ENCODE data around the gene USP49. TPM values are rescaled to one million over a fixed set of nuclear protein-coding genes. Genes with fewer than 3 reads are reported as not detected.

Gene USP49
- total and polyA plus RNA-seq, 2 of the 13 experiments (the other 11 are each of a cell fraction or from before 2014, with no cell fraction given), result 2.9 to 4.3 TPM

DNA sequence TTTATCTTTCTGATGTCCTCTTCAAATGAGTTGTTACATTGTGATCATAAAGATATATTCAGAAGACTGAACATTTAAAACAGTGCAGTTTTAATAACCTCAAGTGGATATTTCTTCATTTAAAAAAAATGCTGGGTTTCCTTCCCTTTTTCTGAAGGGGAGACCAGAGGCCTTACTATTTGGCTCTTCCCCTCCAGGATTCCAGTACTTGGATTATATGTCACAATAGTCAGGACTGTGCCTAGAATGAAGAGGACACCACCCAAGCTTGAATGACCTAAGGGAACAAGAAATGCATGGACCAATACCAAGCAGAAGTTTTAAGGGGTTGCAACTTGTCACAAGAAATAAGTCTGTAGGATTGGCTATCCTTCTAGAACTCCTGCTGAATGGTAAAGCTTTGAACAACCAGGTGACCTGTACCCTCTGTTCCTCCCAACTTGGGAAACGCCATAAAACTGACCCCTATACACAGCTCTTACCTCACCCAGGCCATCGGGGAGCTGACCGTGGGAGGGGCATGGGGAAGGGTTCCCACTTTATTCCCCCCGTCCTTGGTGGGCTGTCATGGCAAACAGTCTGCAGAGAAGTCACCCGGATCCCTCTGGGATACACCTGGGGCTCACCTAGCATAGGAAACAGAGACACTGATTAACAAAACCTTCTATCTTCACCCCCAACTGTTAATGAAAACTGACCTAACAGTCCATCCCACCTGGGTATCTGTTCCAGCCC is 117.5 kb downstream of the USP49 start:
- no peaks in the 10 kb centered on the region; a peak in 2 of 5 replicates for H3K27me3 ChIP-seq (ENCODE audit: control insufficient read depth in 1 of 2, insufficient read depth in 2 of 2, low read length in 2 of 2)
- no peak overlapping the region for H2AFZ ChIP-seq (ENCODE audit: low read length)
- H3K4me2 ChIP-seq (ENCODE audit: low read depth, low read length), result no peak overlapping the region
- H3K9me3 ChIP-seq (ENCODE audit: low read length), result no peaks in the 10 kb centered on the region
- no peak overlapping the region for H3K4me3 ChIP-seq (replicated peaks in 1 of 3; ENCODE audit: insufficient read depth in 1 of 3, low read depth in 2 of 3, low read length in 3 of 3)
- intact Hi-C loops (cut with micrococcal nuclease; ENCODE audit: unreplicated experiment) (loop anchor here (5.0 kb wide), 1 partner anchor 175 kb away; no protein-coding TSS in a partner anchor), in situ Hi-C loops (cut with HindIII; ENCODE audit: extremely low pct_ligation_motif_present, low pct_unique_long_range_greater_than_20kb) (loop anchor here (5.0 to 25.0 kb wide), 2 partner anchors 40 to 435 kb away; partner anchors contain the start of genes MRPS10 and TFEB)
- H3K36me3 ChIP-seq (replicated peaks in 1 of 2; ENCODE audit: control insufficient read depth in 1 of 2, insufficient read depth in 2 of 2, low read length in 2 of 2), result peaks cover 9 to 25% of the 10 kb centered on the region in 2 experiments
- H3K9ac ChIP-seq (ENCODE audit: insufficient read depth, low read depth, low read length), result no peak overlapping the region
- no TSS peak for BruUV-seq (replicated peaks)
- POLR2A ChIA-PET, result interaction anchor here (1.7 to 1.8 kb wide), 2 partner anchors 9 to 44 kb away, joined by 6 to 8 read pairs; no protein-coding TSS in a partner anchor
- DNase-seq (ENCODE audit: low spot score), result no peak
- no peak for ATAC-seq
- H4K20me1 ChIP-seq (ENCODE audit: insufficient read depth, low read length), result no peaks in the 10 kb centered on the region
- 91% methylated on average over 5 of the region's 5 CpGs for WGBS (ENCODE audit: low lambda C conversion rate)
- H3K27ac ChIP-seq (ENCODE audit: extremely low read length, insufficient read depth, low read length), result no peak overlapping the region
- H3K79me2 ChIP-seq (ENCODE audit: insufficient read depth, low read length), result peaks cover 4% of the 10 kb centered on the region
- CTCF ChIA-PET (ENCODE audit: low intra/inter-chr PET ratio, low total read pairs), result interaction anchor here (4.1 to 4.4 kb wide), 2 partner anchors 42 to 72 kb away, joined by 44 to 61 read pairs; partner anchors contain the start of gene TFEB
- no peak for FAIRE-seq
- H3K4me1 ChIP-seq (ENCODE audit: insufficient read depth, low read length), result peaks cover 34% of the 10 kb centered on the region
- TF ChIP-seq, protein P1, sequence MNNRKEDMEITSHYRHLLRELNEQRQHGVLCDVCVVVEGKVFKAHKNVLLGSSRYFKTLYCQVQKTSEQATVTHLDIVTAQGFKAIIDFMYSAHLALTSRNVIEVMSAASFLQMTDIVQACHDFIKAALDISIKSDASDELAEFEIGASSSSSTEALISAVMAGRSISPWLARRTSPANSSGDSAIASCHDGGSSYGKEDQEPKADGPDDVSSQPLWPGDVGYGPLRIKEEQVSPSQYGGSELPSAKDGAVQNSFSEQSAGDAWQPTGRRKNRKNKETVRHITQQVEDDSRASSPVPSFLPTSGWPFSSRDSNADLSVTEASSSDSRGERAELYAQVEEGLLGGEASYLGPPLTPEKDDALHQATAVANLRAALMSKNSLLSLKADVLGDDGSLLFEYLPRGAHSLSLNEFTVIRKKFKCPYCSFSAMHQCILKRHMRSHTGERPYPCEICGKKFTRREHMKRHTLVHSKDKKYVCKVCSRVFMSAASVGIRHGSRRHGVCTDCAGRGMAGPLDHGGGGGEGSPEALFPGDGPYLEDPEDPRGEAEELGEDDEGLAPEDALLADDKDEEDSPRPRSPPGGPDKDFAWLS (CRISPR knock-in tag; IDR thresholded peaks at IDR 0.05; ENCODE audit: borderline replicate concordance), result no peak
- TF ChIP-seq RBAK (CRISPR knock-in tag; IDR thresholded peaks at IDR 0.05) (no peak), CCDC6 (CRISPR knock-in tag; IDR thresholded peaks at IDR 0.05) (no peak), PITX1 (CRISPR knock-in tag; IDR thresholded peaks at IDR 0.05) (no peak), ZSCAN25 (CRISPR knock-in tag; IDR thresholded peaks at IDR 0.05) (no peak), KLF11 (CRISPR knock-in tag; IDR thresholded peaks at IDR 0.05) (no peak), ZNF431 (CRISPR knock-in tag; IDR thresholded peaks at IDR 0.05; ENCODE audit: borderline replicate concordance, low read depth) (no peak)
- TF ChIP-seq, protein P2, sequence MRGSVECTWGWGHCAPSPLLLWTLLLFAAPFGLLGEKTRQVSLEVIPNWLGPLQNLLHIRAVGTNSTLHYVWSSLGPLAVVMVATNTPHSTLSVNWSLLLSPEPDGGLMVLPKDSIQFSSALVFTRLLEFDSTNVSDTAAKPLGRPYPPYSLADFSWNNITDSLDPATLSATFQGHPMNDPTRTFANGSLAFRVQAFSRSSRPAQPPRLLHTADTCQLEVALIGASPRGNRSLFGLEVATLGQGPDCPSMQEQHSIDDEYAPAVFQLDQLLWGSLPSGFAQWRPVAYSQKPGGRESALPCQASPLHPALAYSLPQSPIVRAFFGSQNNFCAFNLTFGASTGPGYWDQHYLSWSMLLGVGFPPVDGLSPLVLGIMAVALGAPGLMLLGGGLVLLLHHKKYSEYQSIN (CRISPR knock-in tag; IDR thresholded peaks at IDR 0.05; ENCODE audit: borderline replicate concordance), result no peak
- TF ChIP-seq, protein P3, sequence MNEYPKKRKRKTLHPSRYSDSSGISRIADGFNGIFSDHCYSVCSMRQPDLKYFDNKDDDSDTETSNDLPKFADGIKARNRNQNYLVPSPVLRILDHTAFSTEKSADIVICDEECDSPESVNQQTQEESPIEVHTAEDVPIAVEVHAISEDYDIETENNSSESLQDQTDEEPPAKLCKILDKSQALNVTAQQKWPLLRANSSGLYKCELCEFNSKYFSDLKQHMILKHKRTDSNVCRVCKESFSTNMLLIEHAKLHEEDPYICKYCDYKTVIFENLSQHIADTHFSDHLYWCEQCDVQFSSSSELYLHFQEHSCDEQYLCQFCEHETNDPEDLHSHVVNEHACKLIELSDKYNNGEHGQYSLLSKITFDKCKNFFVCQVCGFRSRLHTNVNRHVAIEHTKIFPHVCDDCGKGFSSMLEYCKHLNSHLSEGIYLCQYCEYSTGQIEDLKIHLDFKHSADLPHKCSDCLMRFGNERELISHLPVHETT (CRISPR knock-in tag; conservative IDR thresholded peaks at IDR 0.05), result no peak
- TF ChIP-seq, protein P4, sequence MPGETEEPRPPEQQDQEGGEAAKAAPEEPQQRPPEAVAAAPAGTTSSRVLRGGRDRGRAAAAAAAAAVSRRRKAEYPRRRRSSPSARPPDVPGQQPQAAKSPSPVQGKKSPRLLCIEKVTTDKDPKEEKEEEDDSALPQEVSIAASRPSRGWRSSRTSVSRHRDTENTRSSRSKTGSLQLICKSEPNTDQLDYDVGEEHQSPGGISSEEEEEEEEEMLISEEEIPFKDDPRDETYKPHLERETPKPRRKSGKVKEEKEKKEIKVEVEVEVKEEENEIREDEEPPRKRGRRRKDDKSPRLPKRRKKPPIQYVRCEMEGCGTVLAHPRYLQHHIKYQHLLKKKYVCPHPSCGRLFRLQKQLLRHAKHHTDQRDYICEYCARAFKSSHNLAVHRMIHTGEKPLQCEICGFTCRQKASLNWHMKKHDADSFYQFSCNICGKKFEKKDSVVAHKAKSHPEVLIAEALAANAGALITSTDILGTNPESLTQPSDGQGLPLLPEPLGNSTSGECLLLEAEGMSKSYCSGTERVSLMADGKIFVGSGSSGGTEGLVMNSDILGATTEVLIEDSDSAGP (CRISPR knock-in tag; IDR thresholded peaks at IDR 0.05; ENCODE audit: borderline replicate concordance), result no peak
- TF ChIP-seq, protein P5, sequence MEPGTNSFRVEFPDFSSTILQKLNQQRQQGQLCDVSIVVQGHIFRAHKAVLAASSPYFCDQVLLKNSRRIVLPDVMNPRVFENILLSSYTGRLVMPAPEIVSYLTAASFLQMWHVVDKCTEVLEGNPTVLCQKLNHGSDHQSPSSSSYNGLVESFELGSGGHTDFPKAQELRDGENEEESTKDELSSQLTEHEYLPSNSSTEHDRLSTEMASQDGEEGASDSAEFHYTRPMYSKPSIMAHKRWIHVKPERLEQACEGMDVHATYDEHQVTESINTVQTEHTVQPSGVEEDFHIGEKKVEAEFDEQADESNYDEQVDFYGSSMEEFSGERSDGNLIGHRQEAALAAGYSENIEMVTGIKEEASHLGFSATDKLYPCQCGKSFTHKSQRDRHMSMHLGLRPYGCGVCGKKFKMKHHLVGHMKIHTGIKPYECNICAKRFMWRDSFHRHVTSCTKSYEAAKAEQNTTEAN (CRISPR knock-in tag; conservative IDR thresholded peaks at IDR 0.05), result no peak
- TF ChIP-seq, protein P6, sequence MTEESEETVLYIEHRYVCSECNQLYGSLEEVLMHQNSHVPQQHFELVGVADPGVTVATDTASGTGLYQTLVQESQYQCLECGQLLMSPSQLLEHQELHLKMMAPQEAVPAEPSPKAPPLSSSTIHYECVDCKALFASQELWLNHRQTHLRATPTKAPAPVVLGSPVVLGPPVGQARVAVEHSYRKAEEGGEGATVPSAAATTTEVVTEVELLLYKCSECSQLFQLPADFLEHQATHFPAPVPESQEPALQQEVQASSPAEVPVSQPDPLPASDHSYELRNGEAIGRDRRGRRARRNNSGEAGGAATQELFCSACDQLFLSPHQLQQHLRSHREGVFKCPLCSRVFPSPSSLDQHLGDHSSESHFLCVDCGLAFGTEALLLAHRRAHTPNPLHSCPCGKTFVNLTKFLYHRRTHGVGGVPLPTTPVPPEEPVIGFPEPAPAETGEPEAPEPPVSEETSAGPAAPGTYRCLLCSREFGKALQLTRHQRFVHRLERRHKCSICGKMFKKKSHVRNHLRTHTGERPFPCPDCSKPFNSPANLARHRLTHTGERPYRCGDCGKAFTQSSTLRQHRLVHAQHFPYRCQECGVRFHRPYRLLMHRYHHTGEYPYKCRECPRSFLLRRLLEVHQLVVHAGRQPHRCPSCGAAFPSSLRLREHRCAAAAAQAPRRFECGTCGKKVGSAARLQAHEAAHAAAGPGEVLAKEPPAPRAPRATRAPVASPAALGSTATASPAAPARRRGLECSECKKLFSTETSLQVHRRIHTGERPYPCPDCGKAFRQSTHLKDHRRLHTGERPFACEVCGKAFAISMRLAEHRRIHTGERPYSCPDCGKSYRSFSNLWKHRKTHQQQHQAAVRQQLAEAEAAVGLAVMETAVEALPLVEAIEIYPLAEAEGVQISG (CRISPR knock-in tag; IDR thresholded peaks at IDR 0.05), result no peak
